ENCODE results near the gene HDDC3. TPM values are rescaled to one million over a fixed set of nuclear protein-coding genes. Genes with fewer than 3 reads are reported as not detected.
A peak's percentile ranks its signal among the peaks of the same experiment; 100 is the strongest.
"Not testable (repeated sequence)": the region's sequence is repeated elsewhere in the genome, so short reads cannot be mapped to it uniquely, and the experiment has no call there.

HDDC3 gene
- total and polyA plus RNA-seq, 11 donors: 10.9 to 19.9 (median 15.2) TPM

- Histone ChIP-seq H3K36me3 (peaks cover 8 to 98% (median 92%) of the 10 kb centered on the region in 9 donors), H3K27me3 (no peaks in the 10 kb centered on the region), H3K9me3 (no peaks in the 10 kb centered on the region), H3K27ac (no peak overlapping the region), H3K4me3 (no peak overlapping the region), H3K4me1 (peaks cover 0 to 52% (median 24%) of the 10 kb centered on the region in 12 donors)
- intact Hi-C loops (cut with DNase I): no loop called here
- no peak for ATAC-seq
- DNase-seq: peak in 1 of 5 donors; percentile 23
- WGBS, 4 donors: 89 to 93% (median 90%) methylated on average over 19 of the region's 19 CpGs
- TF ChIP-seq CTCF (IDR thresholded peaks at IDR 0.05): no peak
- TF ChIP-seq POLR2A (IDR thresholded peaks at IDR 0.05): no peak
Observed at GRCh38 chr15:90911302-90911623, 21.1 kb downstream of the HDDC3 start.

DNA sequence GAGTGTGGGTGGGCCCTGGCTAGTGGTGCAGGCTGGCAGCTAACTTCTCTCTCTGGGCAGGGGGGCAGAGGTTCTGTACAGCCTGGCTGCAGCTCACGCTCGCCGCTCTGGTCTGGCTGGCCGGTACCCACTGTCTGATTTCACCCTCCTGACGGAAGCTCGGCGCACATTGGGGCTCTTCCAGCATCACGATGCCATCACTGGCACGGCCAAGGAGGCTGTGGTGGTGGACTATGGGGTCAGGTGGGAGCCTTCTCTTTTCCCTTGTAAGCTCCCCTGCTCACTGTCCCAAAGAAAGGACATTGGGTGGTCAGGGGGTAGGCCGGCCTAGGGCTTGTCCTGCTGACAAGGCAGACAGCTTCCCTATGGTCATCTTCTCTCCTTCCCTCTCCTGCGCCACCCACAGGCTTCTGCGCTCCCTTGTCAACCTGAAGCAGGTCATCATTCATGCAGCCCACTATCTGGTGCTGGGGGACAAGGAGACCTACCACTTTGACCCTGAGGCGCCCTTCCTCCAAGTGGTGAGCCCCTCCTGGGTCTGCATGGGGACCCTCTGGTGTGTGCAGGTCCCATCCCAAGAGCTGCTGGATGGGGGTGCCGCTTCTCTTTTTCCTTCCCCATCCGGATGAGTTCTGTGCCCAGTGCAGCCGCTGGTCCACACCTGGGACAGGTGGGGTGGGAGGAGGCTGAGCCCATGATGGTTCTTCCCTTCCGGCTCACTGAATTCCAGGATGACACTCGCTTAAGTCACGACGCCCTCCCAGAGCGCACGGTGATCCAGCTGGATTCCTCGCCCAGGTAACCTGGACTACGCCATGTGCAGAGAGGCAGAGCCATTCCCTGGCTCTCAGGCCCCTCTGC, 21.7 kb downstream of the HDDC3 start:
- Histone ChIP-seq H3K4me1 (peaks cover 0 to 50% (median 23%) of the 10 kb centered on the region in 12 donors), H3K27ac (no peak overlapping the region), H3K27me3 (no peaks in the 10 kb centered on the region), H3K36me3 (peaks cover 8 to 98% (median 92%) of the 10 kb centered on the region in 9 donors), H3K4me3 (no peak overlapping the region), H3K9me3 (no peaks in the 10 kb centered on the region)
- intact Hi-C loops (cut with DNase I): no loop called here
- no peak for TF ChIP-seq POLR2A (IDR thresholded peaks at IDR 0.05)
- TF ChIP-seq CTCF (IDR thresholded peaks at IDR 0.05): no peak
- 94 to 95% (median 94%) methylated on average over 23 to 24 of the region's 24 CpGs for WGBS, 4 donors
- no peak for ATAC-seq
- no peak for DNase-seq

GRCh38 chr15:90909976-90910375, 22.4 kb downstream of the HDDC3 start:
- Histone ChIP-seq H3K27me3 (no peaks in the 10 kb centered on the region), H3K27ac (no peak overlapping the region), H3K9me3 (no peaks in the 10 kb centered on the region), H3K4me3 (no peak overlapping the region), H3K4me1 (peaks cover 0 to 43% (median 22%) of the 10 kb centered on the region in 12 donors), H3K36me3 (peaks cover 8 to 98% (median 92%) of the 10 kb centered on the region in 9 donors)
- intact Hi-C loops (cut with DNase I): no loop called here
- no peak for DNase-seq
- no peak for ATAC-seq
- WGBS, 4 donors: 93 to 99% (median 96%) methylated on average over 6 to 8 of the region's 8 CpGs
- no peak for TF ChIP-seq CTCF (IDR thresholded peaks at IDR 0.05)

DNA sequence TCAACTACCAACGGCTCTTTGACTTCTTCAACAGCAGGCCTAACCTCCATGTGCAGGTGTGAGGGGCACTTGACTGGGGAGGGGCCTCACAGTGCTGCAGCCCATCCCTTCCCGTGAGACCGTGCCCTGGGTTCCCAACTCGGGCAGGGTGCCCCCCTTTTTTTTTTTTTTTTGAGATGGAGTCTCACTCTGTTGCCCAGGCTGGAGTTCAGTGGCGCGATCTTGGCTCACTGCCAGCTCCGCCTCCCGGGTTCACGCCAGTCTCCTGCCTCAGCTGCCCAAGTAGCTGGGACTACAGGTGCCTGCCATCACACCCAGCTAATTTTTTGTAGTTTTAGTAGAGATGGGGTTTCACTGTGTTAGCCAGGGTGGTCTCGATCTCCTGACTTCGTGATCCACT, 22.9 kb downstream of the HDDC3 start:
- H3K4me3 ChIP-seq; intact Hi-C loops (cut with DNase I); H3K9me3 ChIP-seq; ATAC-seq; DNase-seq; H3K27me3 ChIP-seq: not testable (repeated sequence)
- Histone ChIP-seq H3K27ac (peak overlapping the region in 1 of 12 donors; percentile 71), H3K4me1 (peaks cover 0 to 39% (median 22%) of the 10 kb centered on the region in 12 donors), H3K36me3 (peaks cover 8 to 96% (median 89%) of the 10 kb centered on the region in 9 donors)
- 87 to 93% (median 91%) methylated on average over 11 of the region's 11 CpGs for WGBS, 4 donors

Measured in heart left ventricle (tissue), 16 donors.